GM21576 (cell line): ENCODE measurements around the gene CADM1.

ENCODE experiments used
- ATAC-seq: cut with Tn5 transposase; IDR thresholded peaks from one replicate; pipeline ENCODE4 v1.9.1; 2021; ENCODE audit warnings: mild to moderate bottlenecking, moderate library complexity; ENCODE audit not compliant: unreplicated experiment

CADM1 gene

DNA sequence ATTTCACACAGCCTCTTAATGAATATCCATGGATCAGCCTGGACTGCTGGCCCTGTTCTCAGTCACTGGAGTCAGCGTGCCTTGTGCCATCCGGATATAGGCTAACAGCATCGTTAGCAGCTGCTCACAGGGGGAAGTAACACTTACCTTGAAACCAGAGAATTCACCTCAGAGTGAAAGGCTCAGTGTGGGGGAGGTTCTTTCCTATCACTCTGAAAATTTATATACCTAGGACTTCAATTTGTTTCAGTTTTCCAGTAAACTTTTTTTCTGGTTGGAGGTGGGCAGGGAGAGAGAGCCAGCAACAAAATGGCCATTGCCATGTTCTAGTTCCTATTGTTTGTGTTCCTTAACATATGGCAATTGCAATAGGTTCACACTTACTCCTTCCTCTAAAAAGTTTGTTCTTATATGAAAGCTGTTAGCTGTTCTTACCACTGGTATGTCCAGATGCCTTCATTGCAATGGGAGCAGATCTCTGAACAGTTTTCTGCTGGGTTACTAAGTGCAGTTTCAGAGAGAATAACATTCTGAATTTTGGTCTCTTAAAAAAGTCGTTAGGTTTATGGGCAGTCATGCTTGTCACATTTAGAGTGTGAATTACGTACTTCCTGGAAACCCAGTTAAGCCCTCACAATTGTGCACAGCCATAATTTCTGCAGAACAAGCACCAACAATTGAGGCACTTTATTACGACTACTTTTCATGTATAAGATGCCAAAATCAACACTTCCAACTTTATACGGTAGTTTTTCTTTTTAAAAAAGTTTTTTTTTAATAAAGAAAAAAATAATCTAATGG lies 247.6 kb downstream of the CADM1 start:
- peak; percentile 97 for ATAC-seq

- ATAC-seq: no peak
These were observed 249.0 kb downstream of the CADM1 start for GRCh38 chr11:115255006-115255762.

GRCh38 chr11:115251126-115251525 lies 253.1 kb downstream of the CADM1 start:
- ATAC-seq: no peak

- ATAC-seq: no peak
These were observed 255.1 kb downstream of the CADM1 start for GRCh38 chr11:115249061-115249578.

DNA sequence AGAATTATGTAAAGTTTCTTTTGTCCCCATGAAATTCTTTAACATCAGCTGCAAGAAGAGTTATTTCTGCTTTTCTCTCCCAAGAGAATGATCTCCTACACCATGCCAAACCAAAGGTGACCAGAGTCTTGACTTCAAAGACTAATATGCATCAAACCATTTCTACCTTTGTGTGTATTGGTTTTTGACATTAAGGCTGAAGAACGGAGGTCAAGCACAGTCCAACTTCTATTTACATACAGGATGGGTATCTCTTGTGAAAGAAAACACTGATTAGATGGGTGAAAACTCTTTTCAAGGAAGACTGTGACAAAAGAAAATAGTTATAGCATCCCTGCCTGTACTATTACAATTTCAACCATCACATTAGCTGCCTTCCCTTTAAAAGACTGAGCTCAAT lies 256.3 kb downstream of the CADM1 start:
- ATAC-seq: no peak

- ATAC-seq: no peak
These were observed 256.9 kb downstream of the CADM1 start for GRCh38 chr11:115247361-115247760.

- no peak for ATAC-seq
These were observed 259.5 kb downstream of the CADM1 start for GRCh38 chr11:115244758-115245157.

DNA sequence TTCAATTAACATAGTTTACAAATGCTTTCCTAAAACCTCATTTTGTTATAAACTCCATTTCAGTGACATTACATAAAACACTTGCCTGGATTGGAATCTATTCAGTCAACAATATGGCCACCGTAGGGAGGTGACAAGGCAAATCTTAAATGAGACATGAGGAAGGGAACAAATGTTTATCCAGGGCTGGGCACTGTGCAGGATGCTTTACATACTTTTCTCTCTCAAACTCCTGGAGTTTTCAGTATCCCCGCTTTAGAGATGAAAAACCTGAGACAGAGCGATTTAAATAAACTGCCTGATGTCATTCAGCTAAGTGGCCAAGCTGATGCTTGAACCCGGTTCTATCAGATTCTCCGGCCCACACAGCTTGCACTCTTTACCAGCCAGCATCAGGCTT lies 259.9 kb downstream of the CADM1 start:
- no peak for ATAC-seq

GRCh38 chr11:115242982-115243381 lies 261.2 kb downstream of the CADM1 start:
- ATAC-seq: no peak

- ATAC-seq: no peak
These were observed 262.3 kb downstream of the CADM1 start for GRCh38 chr11:115241899-115242298.

DNA sequence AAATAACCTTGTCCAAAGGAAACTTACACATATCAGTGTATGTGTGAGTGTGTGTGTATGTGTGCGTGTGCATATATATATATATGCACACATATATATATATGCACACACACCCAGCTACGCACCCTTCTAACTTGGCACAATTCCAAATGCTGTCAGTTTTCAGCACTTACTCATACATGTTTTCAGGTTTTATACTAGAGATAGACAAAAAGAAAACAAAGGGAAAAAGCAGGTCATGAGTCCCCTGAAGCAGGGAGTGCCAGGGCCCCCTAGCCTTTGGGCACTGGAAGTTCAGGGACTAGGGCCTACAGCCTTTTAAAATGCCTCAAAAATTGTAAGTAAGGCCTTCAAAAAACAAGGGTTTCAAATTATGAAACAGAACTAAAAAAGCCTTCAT lies 265.4 kb downstream of the CADM1 start:
- ATAC-seq: no peak

DNA sequence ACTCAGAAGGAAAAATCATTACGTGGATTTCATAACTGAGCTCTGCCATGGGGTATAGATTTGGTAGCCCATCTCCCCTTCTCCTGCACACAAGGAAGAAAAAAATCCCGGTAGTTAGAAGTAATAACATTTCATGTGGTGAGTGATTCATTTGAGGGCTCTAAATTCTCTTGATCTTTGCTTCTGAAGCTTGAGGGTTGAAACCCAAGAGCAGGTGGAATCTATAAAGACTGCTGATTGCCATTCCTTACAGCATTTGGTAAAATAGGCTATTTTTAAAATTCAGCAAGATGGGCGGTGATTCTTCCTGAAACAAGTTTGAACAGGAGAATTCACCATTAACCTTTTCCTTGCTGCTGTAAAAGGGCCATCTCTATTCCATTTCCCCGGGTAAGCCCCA lies 266.1 kb downstream of the CADM1 start:
- no peak for ATAC-seq

DNA sequence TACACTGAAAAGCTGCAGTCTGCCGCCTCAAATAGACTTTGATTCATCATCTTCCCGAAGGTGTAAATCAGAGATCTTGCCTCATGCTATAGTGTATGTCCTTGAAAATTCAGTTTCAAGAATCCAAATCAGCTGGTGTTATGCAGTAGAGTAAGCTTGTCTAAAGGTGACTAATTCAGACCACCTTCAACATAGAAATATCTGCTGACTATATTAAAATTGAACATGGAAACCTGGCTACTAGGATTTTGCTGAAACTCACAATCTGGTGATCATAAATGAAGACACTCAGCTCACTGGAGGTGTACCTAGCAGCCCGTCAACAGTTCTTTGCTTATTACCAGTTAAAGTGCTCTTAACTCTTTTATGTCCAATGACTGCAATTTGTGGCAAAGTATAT lies 266.6 kb downstream of the CADM1 start:
- ATAC-seq: no peak

GRCh38 chr11:115234794-115235193 lies 269.4 kb downstream of the CADM1 start:
- no peak for ATAC-seq

- no peak for ATAC-seq
These were observed 277.7 kb downstream of the CADM1 start for GRCh38 chr11:115226556-115226955.

- ATAC-seq: no peak
These were observed 279.7 kb downstream of the CADM1 start for GRCh38 chr11:115224551-115224950.

GRCh38 chr11:115222863-115223530 lies 281.2 kb downstream of the CADM1 start:
- ATAC-seq: peak; percentile 36

GRCh38 chr11:115222218-115222862 lies 281.9 kb downstream of the CADM1 start:
- ATAC-seq: peak; percentile 94

- peak; percentile 37 for ATAC-seq
These were observed 282.6 kb downstream of the CADM1 start for GRCh38 chr11:115221461-115222069.

- no peak for ATAC-seq
These were observed 283.3 kb downstream of the CADM1 start for GRCh38 chr11:115220911-115221310.

DNA sequence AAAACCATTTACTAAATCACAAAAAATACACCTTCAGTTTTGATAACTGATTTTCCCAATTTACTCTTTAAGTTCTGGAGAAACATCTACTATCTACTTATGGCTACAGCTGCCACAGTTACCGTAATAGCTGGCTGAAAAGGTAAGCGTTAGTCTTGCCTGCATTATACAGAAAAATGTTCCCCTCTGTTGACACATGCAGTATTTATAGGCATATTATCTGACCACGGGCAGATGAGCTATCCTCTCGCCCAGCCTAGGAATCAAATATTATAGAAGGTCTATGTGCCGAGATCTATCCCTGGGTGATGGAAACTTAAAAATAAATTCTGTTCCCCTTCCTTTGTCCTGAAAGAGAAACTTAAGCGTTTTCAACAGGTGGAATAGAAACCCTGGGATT lies 283.8 kb downstream of the CADM1 start:
- no peak for ATAC-seq
